ENCODE data around the gene TRIM24.
A peak's percentile ranks its signal among the peaks of the same experiment; 100 is the strongest.
"Not testable (repeated sequence)": the region's sequence is repeated elsewhere in the genome, so short reads cannot be mapped to it uniquely, and the experiment has no call there.

TRIM24 gene

GRCh38 chr7:138495485-138495884, 35.4 kb downstream of the TRIM24 start:
- no peak for DNase-seq (ENCODE audit: low spot score)

GRCh38 chr7:138499340-138499739, 39.3 kb downstream of the TRIM24 start:
- DNase-seq (ENCODE audit: low spot score), result no peak

GRCh38 chr7:138500303-138500702, 40.2 kb downstream of the TRIM24 start:
- DNase-seq (ENCODE audit: low spot score), result not testable (repeated sequence)

DNA sequence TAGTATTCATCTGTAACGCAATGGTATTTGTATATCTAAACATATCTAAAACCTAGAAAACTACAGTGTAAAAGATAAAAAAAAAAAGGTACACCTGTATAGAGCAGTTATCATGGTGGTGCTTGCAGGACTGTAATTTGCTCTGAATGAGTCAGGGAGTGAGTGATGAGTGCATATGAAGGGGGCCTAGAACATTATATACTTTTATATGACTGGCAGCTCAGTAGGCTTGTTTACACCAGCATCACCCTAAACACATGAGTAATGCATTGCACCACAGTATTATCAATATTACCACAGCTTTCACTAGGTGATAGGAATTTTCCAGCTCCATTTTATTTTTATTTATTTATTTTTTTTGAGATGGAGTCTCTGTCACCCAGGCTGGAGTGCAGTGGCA, 40.8 kb downstream of the TRIM24 start:
- DNase-seq (ENCODE audit: low spot score), result no peak

GRCh38 chr7:138502023-138502767, 42.1 kb downstream of the TRIM24 start:
- no peak for DNase-seq (ENCODE audit: low spot score)

- no peak for DNase-seq (ENCODE audit: low spot score)
These were observed 45.4 kb downstream of the TRIM24 start for GRCh38 chr7:138505361-138505873.

DNA sequence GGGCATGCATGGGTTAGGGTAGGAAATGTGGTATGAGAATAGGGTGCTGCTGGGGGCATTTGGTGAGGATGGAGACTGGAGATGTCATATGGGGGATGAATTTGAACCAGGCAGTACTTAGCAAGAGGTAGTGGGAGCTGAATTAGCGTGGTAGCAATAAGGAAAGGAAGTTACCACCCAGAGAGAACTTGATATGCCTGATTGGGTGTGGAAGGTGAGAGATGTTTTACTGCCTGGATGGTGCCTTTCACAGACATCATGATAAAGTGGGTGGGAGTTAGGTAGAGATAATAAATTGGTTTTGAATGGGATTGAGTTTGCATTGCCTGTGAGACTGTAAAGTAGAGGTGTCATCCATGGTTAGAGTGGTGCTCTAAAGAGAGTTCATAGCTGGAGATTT, 46.7 kb downstream of the TRIM24 start:
- no peak for DNase-seq (ENCODE audit: low spot score)

DNA sequence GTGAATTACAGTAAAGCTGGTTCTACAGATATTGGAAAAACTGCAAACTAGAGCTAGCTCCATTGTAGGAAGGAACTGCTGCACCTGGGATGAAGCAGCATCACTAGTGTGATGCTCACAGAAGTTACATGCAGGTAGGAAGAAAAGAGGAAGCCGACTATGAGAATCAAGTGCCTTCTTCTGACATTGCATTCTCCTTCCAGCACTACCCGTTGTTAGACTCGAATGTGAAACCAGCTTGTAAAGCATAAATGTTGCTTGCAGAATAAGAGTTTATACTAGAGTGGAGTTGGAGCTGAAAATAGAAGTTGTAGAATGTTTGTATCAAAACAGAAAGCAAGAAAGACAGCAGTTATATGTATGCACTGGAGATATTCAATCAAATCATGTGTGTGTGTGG, 49.9 kb downstream of the TRIM24 start:
- DNase-seq (ENCODE audit: low spot score), result no peak

- no peak for DNase-seq (ENCODE audit: low spot score)
These were observed 52.2 kb downstream of the TRIM24 start for GRCh38 chr7:138512092-138512858.

- DNase-seq (ENCODE audit: low spot score), result no peak
These were observed 52.8 kb downstream of the TRIM24 start for GRCh38 chr7:138512885-138513284.

DNA sequence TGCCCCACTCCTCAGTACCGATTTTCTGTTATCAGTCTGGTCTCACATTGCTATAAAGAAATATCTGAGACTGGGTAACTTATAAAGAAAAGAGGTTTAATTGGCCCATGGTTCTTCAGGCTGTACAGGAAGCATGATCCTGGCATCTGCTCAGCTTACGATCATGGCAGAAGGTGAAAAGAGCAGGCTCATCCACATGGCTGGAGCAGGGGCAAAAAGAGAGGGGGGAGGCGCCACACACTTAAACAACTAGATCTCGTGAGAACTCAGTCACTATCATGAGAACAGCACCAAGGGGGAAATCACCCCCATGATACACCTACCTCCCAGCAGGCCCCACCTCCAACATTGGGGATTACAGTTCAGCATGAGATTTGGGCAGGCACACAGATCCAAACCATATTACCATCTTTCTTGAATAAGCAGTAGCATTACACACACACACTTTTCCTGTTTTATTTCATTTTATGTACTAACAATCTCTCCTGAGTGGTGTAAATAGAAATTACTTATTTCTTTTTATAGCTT, 53.3 kb downstream of the TRIM24 start:
- no peak for DNase-seq (ENCODE audit: low spot score)

GRCh38 chr7:138514044-138514443, 54.0 kb downstream of the TRIM24 start:
- no peak for DNase-seq (ENCODE audit: low spot score)

GRCh38 chr7:138515001-138515528, 55.0 kb downstream of the TRIM24 start:
- no peak for DNase-seq (ENCODE audit: low spot score)

DNA sequence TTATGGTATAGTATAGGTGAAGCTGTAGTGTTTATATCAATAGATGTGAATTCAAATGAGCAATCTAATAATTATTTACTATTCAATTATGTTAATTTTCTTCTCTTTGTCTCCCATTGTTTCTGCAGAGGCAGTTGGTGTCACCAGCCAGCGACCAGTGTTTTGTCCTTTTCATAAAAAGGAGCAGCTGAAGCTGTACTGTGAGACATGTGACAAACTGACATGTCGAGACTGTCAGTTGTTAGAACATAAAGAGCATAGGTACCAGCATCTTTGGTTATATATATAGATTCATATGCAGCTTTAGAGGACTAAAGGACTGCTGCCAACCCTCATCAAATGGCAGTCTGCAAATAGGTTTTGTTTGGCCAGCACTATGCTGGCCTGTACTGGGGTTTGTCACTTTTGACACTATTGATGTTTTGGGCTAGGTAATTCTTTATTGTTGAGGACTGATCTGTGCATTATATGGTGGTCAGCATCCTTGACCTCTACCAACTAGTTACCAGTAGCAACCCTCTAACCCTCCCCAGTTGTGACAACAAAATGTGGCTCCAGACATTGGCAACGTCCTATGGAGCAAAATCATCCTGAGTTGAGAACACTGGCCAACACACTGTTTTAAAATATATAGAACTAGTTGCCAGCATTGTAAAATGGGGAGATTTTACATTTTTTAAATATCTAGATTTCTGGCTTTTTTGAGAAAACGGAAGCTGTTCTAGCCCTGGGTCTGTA, 59.2 kb downstream of the TRIM24 start:
- DNase-seq (ENCODE audit: low spot score), result no peak

DNA sequence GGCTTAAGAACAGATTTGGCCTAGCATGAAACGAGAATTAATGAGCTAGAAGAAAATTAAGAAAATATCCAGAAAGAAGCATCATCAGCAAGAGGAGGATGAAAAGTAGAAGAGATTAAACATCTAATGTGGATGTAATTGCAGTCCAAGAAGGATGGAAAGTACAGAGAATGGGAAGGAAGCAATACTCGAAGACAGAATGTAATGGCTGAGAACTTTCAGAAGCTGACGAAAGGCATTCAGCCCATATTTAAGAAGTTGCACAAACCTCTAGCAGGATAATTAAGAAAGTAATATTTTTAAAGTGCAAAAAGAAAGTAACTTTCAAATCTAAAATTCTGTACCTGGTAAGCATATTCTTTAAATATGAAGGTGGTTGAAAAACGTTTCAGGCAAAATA, 60.7 kb downstream of the TRIM24 start:
- DNase-seq (ENCODE audit: low spot score), result no peak

- no peak for DNase-seq (ENCODE audit: low spot score)
These were observed 61.9 kb downstream of the TRIM24 start for GRCh38 chr7:138521837-138522461.

GRCh38 chr7:138524259-138524658, 64.2 kb downstream of the TRIM24 start:
- DNase-seq (ENCODE audit: low spot score), result no peak

DNA sequence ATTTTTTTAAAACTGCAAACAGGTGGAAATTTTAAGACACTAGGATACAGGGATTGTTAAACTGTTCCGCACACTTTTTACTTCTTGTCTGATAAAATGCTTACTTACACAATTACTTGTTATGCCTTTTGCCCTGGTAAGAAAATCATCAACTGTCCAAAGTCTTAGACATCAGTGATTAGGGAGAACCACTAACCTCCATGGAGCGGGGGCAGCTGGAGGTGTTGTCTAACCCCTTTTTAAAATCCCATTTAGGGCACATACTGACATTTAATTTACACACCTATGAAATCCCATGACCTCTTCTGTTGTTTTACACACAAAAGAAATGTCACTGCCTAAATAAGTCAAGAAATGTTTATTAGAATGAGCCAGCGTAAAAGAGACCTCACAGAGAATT, 65.7 kb downstream of the TRIM24 start:
- DNase-seq (ENCODE audit: low spot score), result no peak

GRCh38 chr7:138527746-138528223, 67.7 kb downstream of the TRIM24 start:
- no peak for DNase-seq (ENCODE audit: low spot score)

GRCh38 chr7:138536833-138537232, 76.8 kb downstream of the TRIM24 start:
- DNase-seq (ENCODE audit: low spot score), result not testable (repeated sequence)

GRCh38 chr7:138538518-138538917, 78.5 kb downstream of the TRIM24 start:
- DNase-seq (ENCODE audit: low spot score), result peak; percentile 41
